ENCODE results near the gene MEMO1.

GRCh38 chr2:31978436-31978835 is 32.4 kb downstream of the MEMO1 start:
- no peak for TF ChIP-seq EGR1 (IDR thresholded peaks at IDR 0.05)
- no peak for TF ChIP-seq RAD21 (IDR thresholded peaks at IDR 0.05; ENCODE audit: low read depth)
- no peak for TF ChIP-seq EP300 (IDR thresholded peaks at IDR 0.05; ENCODE audit: borderline replicate concordance)
- no peak for TF ChIP-seq ZBTB7A (IDR thresholded peaks at IDR 0.05; ENCODE audit: low read depth)
- no peak for TF ChIP-seq REST (IDR thresholded peaks at IDR 0.05; ENCODE audit: low read depth)
- no peak for TF ChIP-seq CREB1 (IDR thresholded peaks at IDR 0.05; ENCODE audit: low read depth)
- TF ChIP-seq, protein P1, sequence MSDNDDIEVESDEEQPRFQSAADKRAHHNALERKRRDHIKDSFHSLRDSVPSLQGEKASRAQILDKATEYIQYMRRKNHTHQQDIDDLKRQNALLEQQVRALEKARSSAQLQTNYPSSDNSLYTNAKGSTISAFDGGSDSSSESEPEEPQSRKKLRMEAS (IDR thresholded peaks at IDR 0.05), result no peak
- no peak for TF ChIP-seq CEBPB (IDR thresholded peaks at IDR 0.05)
- TF ChIP-seq TEAD4 (IDR thresholded peaks at IDR 0.05), result no peak
- no peak for TF ChIP-seq TAF1 (IDR thresholded peaks at IDR 0.05; ENCODE audit: low read depth)
- TF ChIP-seq, protein P2, sequence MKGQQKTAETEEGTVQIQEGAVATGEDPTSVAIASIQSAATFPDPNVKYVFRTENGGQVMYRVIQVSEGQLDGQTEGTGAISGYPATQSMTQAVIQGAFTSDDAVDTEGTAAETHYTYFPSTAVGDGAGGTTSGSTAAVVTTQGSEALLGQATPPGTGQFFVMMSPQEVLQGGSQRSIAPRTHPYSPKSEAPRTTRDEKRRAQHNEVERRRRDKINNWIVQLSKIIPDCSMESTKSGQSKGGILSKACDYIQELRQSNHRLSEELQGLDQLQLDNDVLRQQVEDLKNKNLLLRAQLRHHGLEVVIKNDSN (IDR thresholded peaks at IDR 0.05), result no peak
